Measurements from ENCODE around the gene SEPTIN11. TPM values are rescaled to one million over a fixed set of nuclear protein-coding genes. Genes with fewer than 3 reads are reported as not detected.

The SEPTIN11 gene
- total RNA-seq, 2 donors from 2014 or later = 41.9 to 48.3 TPM

DNA sequence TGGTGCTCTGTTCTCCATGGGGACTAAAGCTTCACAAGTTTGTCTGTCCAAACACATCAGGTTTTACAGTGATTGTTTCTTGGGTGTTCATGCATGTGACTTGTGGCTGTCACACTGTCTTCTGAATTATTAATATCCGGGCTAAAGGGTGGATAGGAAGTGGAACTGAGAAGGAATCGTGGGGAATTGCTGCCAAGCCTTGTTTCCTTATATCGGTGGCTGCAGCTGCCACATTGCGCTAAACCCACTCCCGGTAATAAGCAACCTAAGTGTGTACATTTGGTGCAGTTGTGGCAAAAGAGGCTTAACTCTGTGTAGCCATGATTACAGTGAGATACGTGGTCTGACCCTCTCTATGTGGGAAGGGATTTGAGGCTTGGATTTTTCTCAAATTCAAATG lies 30.7 kb downstream of the SEPTIN11 start:
- H3K27ac ChIP-seq = no peak overlapping the region
- no peaks in the 10 kb centered on the region for H3K27me3 ChIP-seq
- H3K9me3 ChIP-seq = no peaks in the 10 kb centered on the region
- TF ChIP-seq POLR2A (IDR thresholded peaks at IDR 0.05) = no peak
- TF ChIP-seq, protein P1, sequence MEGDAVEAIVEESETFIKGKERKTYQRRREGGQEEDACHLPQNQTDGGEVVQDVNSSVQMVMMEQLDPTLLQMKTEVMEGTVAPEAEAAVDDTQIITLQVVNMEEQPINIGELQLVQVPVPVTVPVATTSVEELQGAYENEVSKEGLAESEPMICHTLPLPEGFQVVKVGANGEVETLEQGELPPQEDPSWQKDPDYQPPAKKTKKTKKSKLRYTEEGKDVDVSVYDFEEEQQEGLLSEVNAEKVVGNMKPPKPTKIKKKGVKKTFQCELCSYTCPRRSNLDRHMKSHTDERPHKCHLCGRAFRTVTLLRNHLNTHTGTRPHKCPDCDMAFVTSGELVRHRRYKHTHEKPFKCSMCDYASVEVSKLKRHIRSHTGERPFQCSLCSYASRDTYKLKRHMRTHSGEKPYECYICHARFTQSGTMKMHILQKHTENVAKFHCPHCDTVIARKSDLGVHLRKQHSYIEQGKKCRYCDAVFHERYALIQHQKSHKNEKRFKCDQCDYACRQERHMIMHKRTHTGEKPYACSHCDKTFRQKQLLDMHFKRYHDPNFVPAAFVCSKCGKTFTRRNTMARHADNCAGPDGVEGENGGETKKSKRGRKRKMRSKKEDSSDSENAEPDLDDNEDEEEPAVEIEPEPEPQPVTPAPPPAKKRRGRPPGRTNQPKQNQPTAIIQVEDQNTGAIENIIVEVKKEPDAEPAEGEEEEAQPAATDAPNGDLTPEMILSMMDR (IDR thresholded peaks at IDR 0.05) = no peak
- 38 to 52% methylated on average over 6 of the region's 6 CpGs for WGBS, 2 donors
- ATAC-seq (no peak), DNase-seq (no peak)
- intact Hi-C loops (cut with DNase I) = no loop called here
- H3K4me3 ChIP-seq = no peak overlapping the region
- H3K36me3 ChIP-seq (replicated peaks in 1 of 2; ENCODE audit: insufficient read depth in 1 of 2, low read depth in 2 of 2) = no peaks in the 10 kb centered on the region
- peaks cover 38% of the 10 kb centered on the region for H3K4me1 ChIP-seq

DNA sequence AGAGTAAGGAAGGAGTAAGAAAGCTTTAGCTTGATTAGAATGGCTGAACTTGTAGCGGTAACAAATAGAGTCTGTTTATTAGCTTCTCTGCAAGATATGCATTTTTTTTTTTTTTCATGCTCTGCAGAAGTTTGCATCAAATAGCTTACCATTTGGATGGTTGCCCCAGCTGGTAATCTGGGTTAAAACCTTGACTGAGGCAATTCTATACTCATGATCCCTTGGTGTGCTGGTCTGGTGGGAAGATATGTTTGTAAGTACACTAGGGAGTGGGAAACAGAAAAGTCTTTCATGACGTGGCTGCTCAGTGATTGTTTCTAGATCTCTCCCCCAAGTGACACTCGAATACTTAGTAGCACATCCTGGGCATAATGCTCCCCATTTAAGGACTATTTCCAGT lies 32.1 kb downstream of the SEPTIN11 start:
- H3K36me3 ChIP-seq (replicated peaks in 1 of 2; ENCODE audit: insufficient read depth in 1 of 2, low read depth in 2 of 2) = no peaks in the 10 kb centered on the region
- no peaks in the 10 kb centered on the region for H3K9me3 ChIP-seq
- no peak for TF ChIP-seq POLR2A (IDR thresholded peaks at IDR 0.05)
- TF ChIP-seq, protein P1 (IDR thresholded peaks at IDR 0.05) = no peak
- DNase-seq (no peak), ATAC-seq (no peak)
- no peak overlapping the region for H3K27ac ChIP-seq
- H3K4me1 ChIP-seq = peaks cover 38% of the 10 kb centered on the region
- intact Hi-C loops (cut with DNase I) = no loop called here
- 60 to 71% methylated on average over 3 of the region's 3 CpGs for WGBS, 2 donors
- H3K4me3 ChIP-seq = no peak overlapping the region
- no peaks in the 10 kb centered on the region for H3K27me3 ChIP-seq

DNA sequence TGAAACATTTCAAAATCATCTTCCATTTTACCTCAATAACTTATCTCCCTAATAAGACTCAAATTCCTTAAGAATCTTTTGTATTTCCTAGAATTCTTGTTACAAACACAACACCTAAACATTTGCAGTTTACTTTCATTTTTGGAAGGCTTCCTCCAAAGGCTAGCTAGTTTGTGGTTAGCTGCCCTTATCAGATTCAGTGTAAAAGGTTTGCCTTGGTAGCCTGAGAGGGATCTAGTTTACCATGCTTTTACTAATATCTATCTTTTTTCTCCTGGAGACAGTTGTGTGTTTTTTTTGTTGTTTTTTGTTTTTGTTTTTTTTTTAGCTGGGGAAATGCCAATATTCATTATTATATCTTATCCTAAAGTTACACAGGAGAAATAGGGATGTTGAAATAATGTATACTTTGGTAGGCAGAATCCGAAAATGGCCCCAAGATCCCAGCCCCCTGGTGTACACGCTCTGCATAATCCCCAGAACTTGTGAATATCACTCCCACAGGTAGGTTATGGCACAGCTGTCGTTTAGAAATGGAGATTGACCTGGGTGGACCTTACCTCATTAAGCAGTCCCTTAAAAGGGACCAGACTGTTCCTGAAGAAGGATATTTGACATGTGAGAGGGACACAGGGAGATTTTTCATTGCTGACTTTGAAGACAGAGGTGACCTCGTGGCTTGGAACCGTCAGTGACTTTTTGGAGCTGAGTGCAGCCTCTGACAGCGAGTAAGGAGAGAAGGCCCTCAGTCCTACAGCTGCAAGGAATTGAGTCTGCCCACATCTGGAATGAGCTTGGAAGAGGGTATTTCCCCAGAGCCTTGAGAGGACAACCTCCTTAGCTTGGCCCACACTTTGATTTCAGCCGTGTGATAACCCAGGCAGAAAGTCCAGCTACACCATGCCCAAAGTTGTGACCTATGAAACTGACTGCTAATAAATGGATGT lies 33.4 kb downstream of the SEPTIN11 start:
- ATAC-seq = no peak
- no peaks in the 10 kb centered on the region for H3K9me3 ChIP-seq
- no peaks in the 10 kb centered on the region for H3K27me3 ChIP-seq
- H3K4me3 ChIP-seq = no peak overlapping the region
- WGBS, 2 donors = 79 to 86% methylated on average over 7 of the region's 7 CpGs
- no peak for DNase-seq
- no peak overlapping the region for H3K27ac ChIP-seq
- H3K4me1 ChIP-seq = peaks cover 49% of the 10 kb centered on the region
- no peaks in the 10 kb centered on the region for H3K36me3 ChIP-seq (replicated peaks in 1 of 2; ENCODE audit: insufficient read depth in 1 of 2, low read depth in 2 of 2)
- TF ChIP-seq, protein P1 (IDR thresholded peaks at IDR 0.05) = peak in 3 of 7 experiments; percentile 13 to 16 (median 14)
- TF ChIP-seq POLR2A (IDR thresholded peaks at IDR 0.05) = no peak
- intact Hi-C loops (cut with DNase I) = no loop called here

DNA sequence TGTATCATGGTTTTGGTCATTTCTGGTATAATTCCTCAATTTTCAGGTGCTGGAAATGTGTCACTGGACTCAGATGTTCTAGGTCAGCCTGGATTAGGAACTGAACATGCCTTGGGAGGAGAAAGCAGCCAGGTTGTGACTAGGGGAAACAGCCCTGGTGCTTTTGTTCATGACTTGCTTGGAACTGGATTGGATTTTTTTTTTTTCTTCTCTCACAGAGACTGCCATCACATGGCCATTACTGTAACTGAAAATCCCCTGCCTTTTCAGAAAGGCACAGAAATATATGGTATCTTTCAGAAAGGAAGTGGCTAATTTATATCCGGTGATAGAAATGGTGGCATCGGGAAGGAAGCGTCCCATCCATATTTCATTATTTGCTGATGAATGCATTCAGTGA lies 34.6 kb downstream of the SEPTIN11 start:
- no peaks in the 10 kb centered on the region for H3K36me3 ChIP-seq (replicated peaks in 1 of 2; ENCODE audit: insufficient read depth in 1 of 2, low read depth in 2 of 2)
- peak overlapping the region in 1 of 4 donors; percentile 6 for H3K27ac ChIP-seq
- no peak overlapping the region for H3K4me3 ChIP-seq
- H3K4me1 ChIP-seq = peaks cover 56% of the 10 kb centered on the region
- TF ChIP-seq POLR2A (IDR thresholded peaks at IDR 0.05) = no peak
- TF ChIP-seq, protein P1 (IDR thresholded peaks at IDR 0.05) = peak in 3 of 7 experiments; percentile 20 to 26 (median 23)
- 64 to 83% methylated on average over 3 of the region's 3 CpGs for WGBS, 2 donors
- H3K9me3 ChIP-seq = no peaks in the 10 kb centered on the region
- ATAC-seq = no peak
- no peaks in the 10 kb centered on the region for H3K27me3 ChIP-seq
- DNase-seq = no peak
- intact Hi-C loops (cut with DNase I) = no loop called here
